Neural cell (in vitro differentiated cells): Measurements from ENCODE around the gene RNF121. TPM values are rescaled to one million over a fixed set of nuclear protein-coding genes. Genes with fewer than 3 reads are reported as not detected.

Source experiments
- H2AFZ ChIP-seq: fragments of 200-600, 300-800 bp; sonication (generic), shearing (Covaris generic); 2 replicates; pipeline ENCODE4 v1.6.0; 2014; ENCODE audit warnings: low read depth, mild to moderate bottlenecking, antibody characterized with exemption, low read length, moderate library complexity
- H3F3A ChIP-seq: fragments of 200-600 bp; shearing (Covaris generic); 2 replicates; pipeline ENCODE4 v1.6.1; 2016; ENCODE audit warnings: mild to moderate bottlenecking, moderate library complexity, mixed read lengths, antibody characterized with exemption, low read length; ENCODE audit not compliant: insufficient read depth, poor library complexity, severe bottlenecking
- H3K27ac ChIP-seq: fragments of 200-600, 300-800 bp; sonication (generic), shearing (Covaris generic); 2 replicates; pipeline ENCODE4 v1.5.1; 2014; ENCODE audit warnings: mild to moderate bottlenecking, low read length, moderate library complexity
- H3K27me3 ChIP-seq: fragments of 300-800, 200-600 bp; sonication (generic), shearing (Covaris generic); 2 replicates; pipeline ENCODE4 v1.6.0; 2014; ENCODE audit warnings: mild to moderate bottlenecking, low read depth, low read length, moderate library complexity; ENCODE audit not compliant: insufficient read depth
- H3K36me3 ChIP-seq: fragments of 300-800, 200-600 bp; sonication (generic), shearing (Covaris generic); 2 replicates; pipeline ENCODE4 v1.5.1; 2014; ENCODE audit warnings: mild to moderate bottlenecking, antibody characterized with exemption, low read length, moderate library complexity; ENCODE audit not compliant: insufficient read depth
- H3K4me2 ChIP-seq: fragments of 300-800, 200-600 bp; sonication (generic), shearing (Covaris generic); 2 replicates; pipeline ENCODE4 v1.6.0; 2014; ENCODE audit warnings: mild to moderate bottlenecking, low read length
- H3K4me3 ChIP-seq: fragments of 300-800, 200-600 bp; sonication (generic), shearing (Covaris generic); 2 replicates; pipeline ENCODE4 v1.5.1; 2014; ENCODE audit warnings: mild to moderate bottlenecking, low read length, moderate library complexity
- H3K79me2 ChIP-seq: fragments of 200-600 bp; shearing (Covaris generic); replicated peaks from 2 replicates; pipeline ENCODE4 v1.6.0; 2014; ENCODE audit warnings: mild to moderate bottlenecking, low read length, moderate library complexity; ENCODE audit not compliant: insufficient read depth
- H3K9ac ChIP-seq: fragments of 300-800, 200-600 bp; sonication (generic), shearing (Covaris generic); 2 replicates; pipeline ENCODE4 v1.6.1; 2016; ENCODE audit warnings: mild to moderate bottlenecking, low read length, mixed read lengths
- H3K9me2 ChIP-seq: fragments of 200-600 bp; shearing (Covaris generic); 2 replicates; pipeline ENCODE4 v1.6.1; 2016; ENCODE audit warnings: mild to moderate bottlenecking, low read length, mixed read lengths; ENCODE audit not compliant: insufficient read depth
- H3K9me3 ChIP-seq: fragments of 200-600, 300-800 bp; sonication (generic), shearing (Covaris generic); 2 replicates; pipeline ENCODE4 v1.6.1; 2016; ENCODE audit warnings: mild to moderate bottlenecking, mixed run types, low read length, moderate library complexity, mixed read lengths
- H4K20me1 ChIP-seq: fragments of 200-600 bp; shearing (Covaris generic); 2 replicates; pipeline ENCODE4 v1.6.1; 2016; ENCODE audit warnings: mild to moderate bottlenecking, mixed run types; ENCODE audit not compliant: insufficient read depth
- CTCF ChIP-seq: fragments of 450-650 bp; IDR thresholded peaks from 2 replicates; pipeline ENCODE4 v1.5.1; 2014; ENCODE audit warnings: antibody characterized with exemption, mild to moderate bottlenecking, moderate library complexity; ENCODE audit not compliant: poor library complexity, severe bottlenecking
- EP300 ChIP-seq: fragments of 450-650 bp; conservative IDR thresholded peaks from 2 replicates; pipeline ENCODE4 v1.6.1; 2014; ENCODE audit warnings: antibody characterized with exemption, mild to moderate bottlenecking, moderate library complexity; ENCODE audit not compliant: poor library complexity, severe bottlenecking
- EZH2 ChIP-seq: fragments of 200-600, 300-800 bp; shearing (Covaris generic), sonication (generic); IDR thresholded peaks from 2 replicates; pipeline ENCODE4 v1.6.1; 2014; ENCODE audit warnings: antibody characterized with exemption, low read length, borderline replicate concordance, mild to moderate bottlenecking; ENCODE audit not compliant: insufficient read depth, poor library complexity, severe bottlenecking
- MXI1 ChIP-seq: fragments of 450-650 bp; conservative IDR thresholded peaks from 2 replicates; pipeline ENCODE4 v1.6.1; 2014; ENCODE audit warnings: antibody characterized with exemption, mild to moderate bottlenecking; ENCODE audit not compliant: poor library complexity, severe bottlenecking
- POLR2AphosphoS5 ChIP-seq: IDR thresholded peaks from 2 replicates; pipeline ENCODE4 v1.6.1; 2012
- RAD21 ChIP-seq: fragments of 450-650 bp; conservative IDR thresholded peaks from 2 replicates; pipeline ENCODE4 v1.6.1; 2014; ENCODE audit warnings: antibody characterized with exemption, mild to moderate bottlenecking, moderate library complexity
- SMC3 ChIP-seq: fragments of 450-650 bp; conservative IDR thresholded peaks from 2 replicates; pipeline ENCODE4 v1.6.1; 2014; ENCODE audit warnings: antibody characterized with exemption, mild to moderate bottlenecking, moderate library complexity; ENCODE audit not compliant: poor library complexity
- TAF1 ChIP-seq: IDR thresholded peaks from 2 replicates; pipeline ENCODE4 v1.6.1; 2012; ENCODE audit warnings: low read depth
- polyA plus RNA-seq: library from polyadenylated mRNA; depleted of rRNA; stranded (reverse); fragments of >200 nt; gene quantifications from 2 replicates; pipeline ENCODE4 v1.2.3, GENCODE V29; 2014

Gene RNF121
- polyA plus RNA-seq, 1 donor from 2014 or later: 21.2 TPM

GRCh38 chr11:72010529-72011233, 81.8 kb downstream of the RNF121 start:
- Histone ChIP-seq H3K9me2 (no peaks in the 10 kb centered on the region), H3K4me3 (no peak overlapping the region), H2AFZ (no peak overlapping the region), H3K9me3 (no peaks in the 10 kb centered on the region), H3K4me2 (no peak overlapping the region), H3K36me3 (peaks cover 7% of the 10 kb centered on the region), H3K27ac (no peak overlapping the region), H3K79me2 (no peaks in the 10 kb centered on the region), H3F3A (no peaks in the 10 kb centered on the region), H3K9ac (no peak overlapping the region), H3K27me3 (no peaks in the 10 kb centered on the region), H4K20me1 (peaks cover 3% of the 10 kb centered on the region)
- TF ChIP-seq EZH2: no peak
- TF ChIP-seq POLR2AphosphoS5: no peak
- no peak for TF ChIP-seq CTCF
- TF ChIP-seq RAD21: no peak
- no peak for TF ChIP-seq MXI1
- TF ChIP-seq EP300: no peak
- no peak for TF ChIP-seq SMC3

- Histone ChIP-seq H2AFZ (no peak overlapping the region), H3K79me2 (no peaks in the 10 kb centered on the region), H3K27me3 (no peaks in the 10 kb centered on the region), H3K4me3 (no peak overlapping the region), H3K9ac (no peak overlapping the region), H4K20me1 (peaks cover 3% of the 10 kb centered on the region), H3K36me3 (peaks cover under 1% of the 10 kb centered on the region), H3K27ac (no peak overlapping the region), H3K4me2 (no peak overlapping the region), H3K9me3 (no peaks in the 10 kb centered on the region), H3K9me2 (no peaks in the 10 kb centered on the region), H3F3A (no peaks in the 10 kb centered on the region)
- TF ChIP-seq EP300 (no peak), TAF1 (no peak), CTCF (no peak)
These were observed 83.3 kb downstream of the RNF121 start for GRCh38 chr11:72012091-72012630.
